Measurements from ENCODE around the gene SALL3.
A peak's percentile ranks its signal among the peaks of the same experiment; 100 is the strongest.

Gene SALL3

DNA sequence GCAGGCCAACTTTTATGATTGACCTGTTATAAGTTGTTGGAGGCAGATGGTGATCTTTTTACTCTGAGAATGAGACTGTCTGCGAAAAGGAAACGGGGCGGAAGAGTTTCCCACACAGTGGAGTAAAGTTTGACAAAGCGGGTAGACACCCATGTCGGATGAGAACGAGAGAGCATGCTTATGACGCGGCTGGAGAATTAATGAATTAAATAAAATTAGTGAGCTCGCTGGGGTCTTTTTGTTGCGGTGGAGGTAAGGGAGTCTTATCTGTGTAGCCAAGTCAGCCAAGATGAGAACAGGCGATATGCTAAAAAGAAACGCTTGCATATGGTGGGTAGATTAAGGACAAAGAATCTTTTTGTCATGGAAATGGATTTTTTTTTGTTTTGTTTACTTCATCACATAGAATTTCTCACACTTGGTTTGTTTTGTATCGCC lies 1.8 kb downstream of the SALL3 start:
- peak in 1 of 2 experiments; percentile 11 for DNase-seq

DNA sequence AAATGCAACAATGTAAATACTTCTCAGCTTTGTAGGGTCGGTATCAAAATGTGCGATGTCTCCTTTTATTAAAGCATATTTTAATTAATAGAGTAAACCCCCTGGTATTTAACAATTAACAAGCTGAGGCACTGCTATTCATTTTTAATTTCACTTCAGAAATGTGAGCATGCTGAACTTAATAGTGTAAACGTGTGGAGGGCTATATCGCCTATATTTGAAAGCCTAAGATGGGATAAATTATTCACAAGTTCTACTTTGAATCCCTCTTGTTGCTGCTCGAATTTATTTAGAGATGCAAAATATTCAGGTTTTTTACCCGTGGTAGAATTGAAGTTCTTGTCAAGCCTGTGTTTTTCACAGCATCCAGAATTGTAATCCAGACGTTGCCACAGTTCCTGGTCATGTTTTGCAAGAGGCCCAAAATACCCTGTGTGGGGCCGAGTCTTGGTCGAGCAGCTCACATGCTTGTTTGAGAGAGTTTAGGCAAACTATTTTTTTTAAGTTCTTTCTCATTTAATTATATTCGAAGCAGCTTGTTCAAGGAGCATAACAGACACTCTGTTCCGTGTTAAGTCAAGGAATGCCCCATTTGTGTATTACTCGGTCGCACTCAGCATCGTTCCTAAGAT lies 2.5 kb downstream of the SALL3 start:
- DNase-seq: peak in 1 of 2 experiments; percentile 15

DNA sequence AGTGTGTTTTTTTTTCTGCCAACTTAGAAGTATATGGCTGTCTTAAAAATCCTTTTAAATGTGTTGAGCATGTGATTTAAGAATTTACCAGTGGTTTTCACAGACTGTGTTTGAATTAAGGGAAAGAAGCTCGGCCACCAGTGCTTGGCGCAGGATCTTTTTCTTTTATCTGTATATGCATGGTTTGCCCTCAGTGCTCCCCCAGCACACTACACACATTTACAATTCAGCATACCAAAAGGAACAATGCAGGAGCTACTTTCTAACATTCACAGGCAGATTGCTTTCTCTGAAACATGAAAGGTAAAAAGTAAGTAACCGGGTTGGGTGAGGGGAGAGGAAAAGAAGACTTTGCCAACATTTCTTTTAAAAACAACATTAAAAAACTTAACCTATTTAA lies 3.9 kb downstream of the SALL3 start:
- no peak for DNase-seq

DNA sequence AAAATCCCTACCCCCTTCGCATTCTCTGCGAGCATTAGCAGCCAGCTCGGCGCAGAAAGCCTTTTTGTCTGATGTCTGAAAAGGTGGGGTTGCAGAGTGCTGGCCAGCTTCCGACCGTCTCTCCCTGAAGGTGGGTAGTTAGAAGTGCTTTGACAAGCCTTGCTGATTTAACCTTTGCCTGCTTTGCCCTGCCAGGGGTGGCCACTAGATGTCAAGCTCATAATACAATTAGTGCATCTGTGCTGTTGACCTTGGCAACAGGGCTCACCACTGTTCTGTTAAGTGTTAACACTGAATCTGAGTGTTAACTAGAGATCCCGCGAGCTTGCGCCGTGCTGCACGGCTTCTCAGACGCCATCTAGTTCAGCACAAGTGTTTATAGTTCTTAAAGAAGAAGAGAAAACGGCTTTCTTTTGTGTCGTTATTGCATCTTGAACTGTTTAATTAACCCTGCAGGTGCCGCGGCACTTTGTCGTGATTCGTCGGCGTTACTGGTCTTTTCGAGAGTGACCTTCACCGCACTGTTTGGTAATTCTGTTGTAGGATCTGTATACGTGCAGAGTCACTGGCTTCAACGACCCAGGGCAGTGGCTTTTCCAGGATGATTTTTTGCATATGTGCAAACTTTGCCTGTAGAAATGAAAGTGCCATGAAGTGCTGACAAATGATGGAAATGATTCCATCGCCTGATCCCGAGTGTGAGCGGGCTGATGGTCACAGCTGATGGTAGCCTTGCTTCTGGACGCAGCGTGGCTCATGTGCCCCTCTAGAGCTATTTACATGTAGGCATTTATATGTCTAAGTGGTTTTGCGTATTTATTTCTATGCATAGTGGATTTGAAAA lies 5.5 kb downstream of the SALL3 start:
- peak; percentile 34 to 35 for DNase-seq

DNA sequence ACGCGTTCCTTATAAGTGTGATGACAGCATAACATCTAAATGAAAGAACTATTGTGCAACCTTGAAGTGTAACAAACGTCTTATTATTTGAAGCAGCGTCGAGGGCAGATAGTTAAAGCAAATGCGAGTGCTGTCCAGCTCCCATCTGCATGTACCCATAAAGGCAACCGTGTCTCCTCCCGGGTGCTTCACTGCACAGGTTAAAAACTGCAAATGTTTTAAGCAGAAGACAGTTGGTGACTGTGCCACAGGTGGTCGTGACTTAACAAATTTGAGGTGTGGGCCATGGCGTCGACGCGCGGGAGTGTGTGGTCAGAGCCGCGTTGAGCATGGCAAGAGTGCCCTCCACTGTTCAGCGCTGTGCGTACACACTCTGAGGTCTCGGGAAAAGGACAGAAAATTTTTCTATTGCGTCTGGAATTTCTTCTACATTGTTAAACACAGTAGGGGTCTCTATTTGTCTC lies 6.4 kb downstream of the SALL3 start:
- peak; percentile 32 to 41 for DNase-seq

DNA sequence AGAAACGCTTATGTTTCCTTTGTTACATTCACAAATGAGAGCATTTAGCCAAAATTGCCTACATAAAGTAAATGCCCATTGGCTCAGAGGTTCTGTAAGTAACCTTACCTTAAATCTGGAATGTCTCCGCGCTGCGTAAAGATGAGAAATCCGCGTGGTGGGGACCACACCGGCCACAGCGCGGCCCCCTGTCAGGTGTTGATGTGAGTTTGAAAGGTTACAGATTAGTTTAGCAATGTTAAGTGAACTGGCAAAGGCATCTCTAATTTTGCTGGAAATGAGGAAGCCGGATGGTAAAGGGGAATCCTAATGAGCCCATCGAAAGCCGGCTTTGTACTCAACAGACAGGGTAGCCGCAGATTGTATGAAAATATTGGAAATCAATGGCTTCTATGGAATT lies 11.8 kb downstream of the SALL3 start:
- no peak for DNase-seq

DNA sequence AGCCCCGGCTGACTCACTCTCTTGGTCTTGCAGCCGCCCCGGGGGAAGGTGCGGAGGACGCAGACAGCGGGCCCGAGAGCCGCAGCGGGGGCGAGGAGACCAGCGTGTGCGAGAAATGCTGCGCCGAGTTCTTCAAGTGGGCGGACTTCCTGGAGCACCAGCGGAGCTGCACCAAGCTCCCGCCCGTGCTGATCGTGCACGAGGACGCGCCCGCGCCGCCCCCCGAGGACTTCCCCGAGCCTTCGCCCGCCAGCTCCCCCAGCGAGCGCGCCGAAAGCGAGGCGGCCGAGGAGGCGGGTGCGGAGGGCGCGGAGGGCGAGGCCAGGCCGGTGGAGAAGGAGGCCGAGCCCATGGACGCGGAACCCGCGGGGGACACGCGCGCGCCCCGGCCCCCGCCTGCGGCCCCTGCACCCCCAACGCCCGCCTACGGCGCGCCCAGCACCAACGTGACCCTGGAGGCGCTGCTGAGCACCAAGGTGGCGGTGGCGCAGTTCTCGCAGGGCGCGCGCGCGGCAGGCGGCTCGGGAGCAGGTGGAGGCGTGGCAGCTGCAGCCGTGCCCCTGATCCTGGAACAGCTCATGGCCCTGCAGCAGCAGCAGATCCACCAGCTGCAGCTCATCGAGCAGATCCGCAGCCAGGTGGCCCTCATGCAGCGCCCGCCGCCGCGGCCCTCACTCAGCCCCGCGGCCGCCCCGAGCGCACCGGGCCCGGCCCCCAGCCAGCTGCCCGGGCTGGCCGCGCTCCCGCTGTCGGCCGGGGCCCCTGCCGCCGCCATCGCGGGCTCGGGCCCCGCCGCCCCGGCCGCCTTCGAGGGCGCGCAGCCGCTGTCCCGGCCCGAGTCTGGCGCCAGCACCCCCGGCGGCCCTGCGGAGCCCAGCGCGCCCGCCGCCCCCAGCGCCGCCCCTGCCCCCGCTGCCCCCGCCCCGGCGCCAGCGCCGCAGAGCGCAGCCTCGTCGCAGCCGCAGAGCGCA lies 12.7 kb downstream of the SALL3 start:
- peak in 1 of 2 experiments; percentile 6 for DNase-seq

DNA sequence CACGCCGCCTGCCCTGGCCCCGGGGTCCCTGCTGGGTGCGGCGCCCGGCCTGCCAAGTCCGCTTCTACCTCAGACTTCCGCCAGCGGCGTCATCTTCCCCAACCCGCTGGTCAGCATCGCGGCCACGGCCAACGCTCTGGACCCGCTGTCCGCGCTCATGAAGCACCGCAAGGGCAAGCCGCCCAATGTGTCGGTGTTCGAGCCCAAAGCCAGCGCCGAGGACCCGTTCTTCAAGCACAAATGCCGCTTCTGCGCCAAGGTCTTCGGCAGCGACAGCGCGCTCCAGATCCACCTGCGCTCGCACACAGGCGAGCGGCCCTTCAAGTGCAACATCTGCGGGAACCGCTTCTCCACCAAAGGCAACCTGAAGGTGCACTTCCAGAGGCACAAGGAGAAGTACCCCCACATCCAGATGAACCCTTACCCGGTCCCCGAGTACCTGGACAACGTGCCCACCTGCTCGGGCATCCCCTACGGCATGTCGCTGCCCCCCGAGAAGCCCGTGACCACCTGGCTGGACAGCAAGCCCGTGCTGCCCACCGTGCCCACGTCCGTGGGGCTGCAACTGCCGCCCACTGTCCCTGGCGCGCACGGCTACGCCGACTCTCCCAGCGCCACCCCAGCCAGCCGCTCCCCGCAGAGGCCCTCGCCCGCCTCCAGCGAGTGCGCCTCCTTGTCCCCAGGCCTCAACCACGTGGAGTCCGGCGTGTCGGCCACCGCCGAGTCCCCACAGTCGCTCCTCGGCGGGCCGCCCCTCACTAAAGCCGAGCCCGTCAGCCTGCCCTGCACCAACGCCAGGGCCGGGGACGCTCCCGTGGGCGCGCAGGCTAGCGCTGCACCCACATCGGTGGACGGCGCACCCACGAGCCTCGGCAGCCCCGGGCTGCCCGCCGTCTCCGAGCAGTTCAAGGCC lies 13.7 kb downstream of the SALL3 start:
- peak in 1 of 2 experiments; percentile 5 for DNase-seq

DNA sequence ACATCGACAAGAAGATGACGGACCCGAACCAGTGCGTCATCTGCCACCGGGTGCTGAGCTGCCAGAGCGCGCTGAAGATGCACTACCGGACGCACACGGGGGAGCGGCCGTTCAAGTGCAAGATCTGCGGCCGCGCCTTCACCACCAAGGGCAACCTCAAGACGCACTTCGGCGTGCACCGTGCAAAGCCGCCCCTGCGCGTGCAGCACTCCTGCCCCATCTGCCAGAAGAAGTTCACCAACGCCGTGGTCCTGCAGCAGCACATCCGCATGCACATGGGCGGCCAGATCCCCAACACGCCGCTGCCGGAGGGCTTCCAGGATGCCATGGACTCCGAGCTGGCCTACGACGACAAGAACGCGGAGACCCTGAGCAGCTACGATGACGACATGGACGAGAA lies 14.4 kb downstream of the SALL3 start:
- DNase-seq: no peak

DNA sequence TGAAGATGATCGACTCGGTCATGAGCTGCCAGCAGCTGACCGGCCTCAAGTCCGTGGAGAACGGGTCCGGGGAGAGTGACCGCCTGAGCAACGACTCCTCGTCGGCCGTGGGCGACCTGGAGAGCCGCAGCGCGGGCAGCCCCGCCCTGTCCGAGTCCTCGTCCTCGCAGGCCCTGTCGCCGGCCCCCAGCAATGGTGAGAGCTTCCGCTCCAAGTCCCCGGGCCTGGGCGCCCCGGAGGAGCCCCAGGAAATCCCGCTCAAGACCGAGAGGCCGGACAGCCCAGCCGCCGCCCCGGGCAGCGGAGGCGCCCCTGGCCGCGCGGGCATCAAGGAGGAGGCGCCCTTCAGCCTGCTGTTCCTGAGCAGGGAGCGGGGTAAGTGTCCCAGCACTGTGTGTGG lies 14.9 kb downstream of the SALL3 start:
- DNase-seq: no peak

DNA sequence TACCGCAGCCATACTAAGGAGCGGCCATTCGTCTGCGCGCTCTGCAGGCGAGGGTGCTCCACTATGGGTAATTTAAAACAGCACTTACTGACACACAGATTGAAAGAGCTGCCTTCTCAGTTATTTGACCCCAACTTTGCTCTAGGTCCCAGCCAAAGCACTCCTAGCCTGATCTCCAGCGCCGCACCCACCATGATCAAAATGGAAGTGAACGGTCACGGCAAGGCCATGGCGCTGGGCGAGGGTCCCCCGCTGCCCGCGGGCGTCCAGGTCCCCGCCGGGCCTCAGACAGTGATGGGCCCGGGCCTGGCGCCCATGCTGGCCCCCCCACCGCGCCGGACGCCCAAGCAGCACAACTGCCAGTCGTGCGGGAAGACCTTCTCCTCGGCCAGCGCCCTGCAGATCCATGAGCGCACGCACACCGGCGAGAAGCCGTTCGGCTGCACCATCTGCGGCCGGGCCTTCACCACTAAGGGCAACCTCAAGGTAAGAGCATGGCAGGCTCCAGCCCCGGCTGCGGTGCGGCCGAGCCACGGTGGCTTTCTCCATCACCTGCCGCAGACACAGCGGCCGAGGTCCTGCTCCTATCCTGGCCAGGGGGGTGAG lies 15.5 kb downstream of the SALL3 start:
- no peak for DNase-seq

DNA sequence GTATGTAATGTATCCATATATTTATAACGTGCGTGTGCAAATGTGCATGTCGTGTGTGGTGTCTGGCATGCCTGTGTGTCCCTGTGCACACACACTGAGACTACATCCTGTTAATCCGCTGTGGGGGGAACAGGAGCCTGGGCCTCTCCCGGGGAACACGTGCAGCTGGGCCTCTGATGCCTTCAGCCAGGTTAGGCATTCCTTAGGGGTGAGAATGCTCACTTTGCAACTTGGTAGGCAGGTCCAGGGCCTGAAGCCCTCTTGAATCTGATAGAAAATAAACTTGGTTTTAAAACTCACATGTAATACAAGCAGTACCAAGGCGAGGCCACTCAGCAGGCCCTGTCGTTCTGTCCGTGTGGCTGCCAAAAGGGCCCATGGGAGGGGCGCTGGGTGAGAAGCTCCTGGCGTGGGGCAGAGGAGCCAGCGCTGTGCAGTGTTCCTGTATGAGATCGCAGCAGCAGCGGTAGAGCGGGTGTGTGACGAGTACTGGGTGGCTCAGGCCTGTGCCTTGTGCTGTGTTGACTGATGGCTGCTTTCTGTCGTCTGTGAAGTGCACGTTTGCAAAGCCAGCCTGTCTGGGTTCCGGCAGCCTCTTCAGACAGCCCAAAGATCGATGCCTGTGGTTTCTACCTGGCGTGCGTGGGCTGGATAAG lies 16.2 kb downstream of the SALL3 start:
- no peak for DNase-seq

DNA sequence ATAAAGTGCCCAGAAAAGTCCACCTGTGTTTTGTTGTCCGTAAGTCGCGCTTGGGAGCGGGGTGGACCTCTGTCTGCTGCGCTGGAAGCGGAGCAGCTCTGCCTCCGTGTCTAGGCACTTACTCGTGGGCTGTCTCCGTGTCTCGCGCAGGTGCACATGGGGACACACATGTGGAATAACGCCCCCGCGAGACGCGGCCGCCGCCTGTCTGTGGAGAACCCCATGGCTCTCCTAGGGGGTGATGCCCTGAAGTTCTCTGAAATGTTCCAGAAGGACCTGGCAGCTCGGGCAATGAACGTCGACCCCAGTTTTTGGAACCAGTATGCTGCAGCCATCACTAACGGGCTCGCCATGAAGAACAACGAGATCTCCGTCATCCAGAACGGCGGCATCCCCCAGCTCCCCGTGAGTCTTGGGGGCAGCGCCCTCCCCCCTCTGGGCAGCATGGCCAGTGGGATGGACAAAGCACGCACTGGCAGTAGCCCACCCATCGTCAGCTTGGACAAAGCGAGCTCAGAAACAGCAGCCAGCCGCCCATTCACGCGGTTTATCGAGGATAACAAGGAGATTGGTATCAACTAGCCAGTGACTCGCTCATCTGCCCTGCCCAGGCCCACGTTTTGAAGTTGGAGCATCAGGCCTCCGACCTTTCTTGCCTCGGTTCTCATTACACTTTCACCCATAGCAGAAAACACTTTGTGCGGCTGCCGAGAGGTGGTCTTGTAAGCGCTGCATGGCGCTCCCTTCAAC lies 17.3 kb downstream of the SALL3 start:
- DNase-seq: no peak

DNA sequence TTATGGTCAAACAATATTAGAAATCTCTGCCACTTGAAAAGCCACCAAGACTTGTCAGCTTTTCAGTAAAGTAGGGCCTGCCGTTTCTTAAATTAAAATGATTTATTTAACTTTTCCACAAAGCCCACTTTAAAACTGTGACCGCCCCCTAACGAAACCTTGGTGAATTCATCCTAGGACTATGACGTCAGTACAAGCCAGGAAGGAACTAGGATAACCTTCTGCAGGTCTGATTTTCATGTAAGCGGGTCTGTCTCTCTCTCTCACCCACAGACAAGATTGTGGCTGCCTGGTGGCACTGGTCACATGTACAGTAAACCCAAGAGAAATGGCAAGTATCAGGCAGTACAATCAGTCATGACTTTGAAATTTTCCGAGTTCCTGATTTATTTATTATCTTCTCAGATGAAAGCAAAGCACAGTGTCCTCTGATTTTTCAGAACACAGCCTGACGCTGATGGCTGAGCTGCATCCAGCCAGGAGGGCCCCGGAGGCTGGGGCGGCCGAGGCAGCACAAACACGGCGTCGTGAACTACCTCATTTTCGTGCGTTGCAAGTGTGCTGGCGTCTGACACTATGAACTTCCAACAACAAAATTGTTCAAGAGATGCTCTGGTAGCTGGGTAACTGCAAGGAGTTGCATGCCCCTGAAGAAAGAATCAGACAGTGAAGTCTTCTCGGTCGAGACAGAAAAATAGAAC lies 18.9 kb downstream of the SALL3 start:
- no peak for DNase-seq

DNA sequence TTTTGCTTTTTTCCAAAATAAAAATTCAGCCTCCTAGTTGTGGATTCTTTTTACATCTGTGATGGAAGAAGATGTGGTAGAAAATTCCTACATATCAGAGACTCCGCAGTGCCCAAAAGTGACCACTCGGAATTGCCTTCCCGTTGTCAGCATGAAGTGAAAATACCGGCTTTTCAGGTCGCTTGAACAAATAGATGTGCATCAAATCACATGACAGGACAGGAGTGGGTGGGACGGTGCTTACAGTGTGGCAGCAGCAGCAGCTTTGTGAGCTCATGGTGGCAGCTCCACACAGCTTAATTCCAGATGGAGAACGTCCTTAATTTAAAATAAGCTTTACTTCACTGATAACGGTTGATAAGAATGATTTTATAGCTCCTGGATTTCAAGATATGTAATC lies 20.3 kb downstream of the SALL3 start:
- DNase-seq: no peak

DNA sequence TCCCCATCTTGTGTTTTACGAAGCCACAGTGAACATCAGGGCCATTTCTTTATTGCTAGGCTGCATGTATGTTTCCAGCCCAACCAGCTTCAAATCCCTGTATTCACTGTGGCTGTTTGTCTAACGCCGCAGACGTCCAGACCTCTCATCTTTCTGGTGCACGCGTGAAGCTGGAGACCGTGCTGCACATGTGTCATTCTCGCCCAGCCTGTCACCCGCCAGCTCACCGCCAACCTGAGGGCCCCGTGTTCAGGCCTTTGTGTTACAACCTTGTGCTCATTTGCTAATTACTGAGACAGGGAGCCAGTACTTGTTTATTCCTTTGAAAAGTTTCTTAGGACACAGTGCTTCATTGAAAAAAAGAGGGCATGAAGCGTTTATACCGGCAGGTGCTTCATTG lies 21.4 kb downstream of the SALL3 start:
- DNase-seq: no peak

DNA sequence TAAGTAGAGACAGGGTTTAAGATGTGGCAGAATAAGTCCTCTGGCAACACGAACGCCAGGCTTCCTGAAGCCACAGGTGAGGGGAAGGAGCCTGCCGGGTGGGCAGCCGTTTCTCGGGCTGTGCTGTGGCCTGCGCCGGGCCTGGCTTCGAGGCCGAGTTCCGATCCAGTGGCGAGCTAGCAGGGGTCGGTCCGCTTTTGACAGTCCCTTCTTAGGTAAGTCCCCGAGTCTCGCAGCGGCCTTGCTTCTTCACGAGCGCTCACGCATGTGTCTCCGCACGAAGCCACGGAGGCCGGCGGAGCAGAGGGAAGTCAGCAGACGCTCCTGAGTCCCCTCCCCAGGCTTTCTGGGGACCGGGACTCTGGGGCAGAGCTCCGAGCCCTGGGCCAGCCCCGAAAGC lies 26.0 kb downstream of the SALL3 start:
- no peak for DNase-seq

DNA sequence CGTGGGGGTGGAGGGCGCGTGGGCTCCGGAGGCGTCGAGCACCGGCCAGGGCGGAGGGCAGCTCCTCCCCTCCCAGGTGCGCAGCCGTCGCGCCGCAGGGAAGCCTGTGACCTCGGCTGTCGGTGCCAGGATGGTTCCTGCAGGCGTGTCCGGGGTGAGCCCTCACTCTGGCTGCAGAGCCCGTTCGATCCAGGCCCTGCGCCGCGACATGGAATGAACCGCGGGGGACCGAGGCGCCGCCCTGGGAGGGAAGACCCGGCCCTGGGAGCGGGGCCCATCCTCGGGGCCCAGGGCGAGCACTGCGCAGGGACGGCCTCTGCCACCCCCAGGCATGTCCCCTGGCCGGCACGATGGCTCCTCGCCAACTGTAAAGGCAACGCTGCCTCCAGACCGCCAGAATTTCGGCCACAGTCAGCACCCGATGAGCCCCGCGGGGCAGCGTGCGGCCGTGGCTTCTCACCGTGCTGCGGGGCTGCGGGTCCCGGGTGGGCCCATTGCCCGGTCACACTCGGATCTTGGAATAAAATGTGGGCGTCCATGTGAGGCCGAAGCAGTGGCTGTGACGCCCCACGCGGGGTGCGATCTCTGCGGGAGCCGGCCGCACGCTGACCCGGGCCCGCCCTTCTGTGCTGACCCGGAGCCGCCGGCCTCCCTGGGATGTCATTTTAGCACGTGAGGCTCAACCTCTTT lies 26.6 kb downstream of the SALL3 start:
- no peak for DNase-seq

DNA sequence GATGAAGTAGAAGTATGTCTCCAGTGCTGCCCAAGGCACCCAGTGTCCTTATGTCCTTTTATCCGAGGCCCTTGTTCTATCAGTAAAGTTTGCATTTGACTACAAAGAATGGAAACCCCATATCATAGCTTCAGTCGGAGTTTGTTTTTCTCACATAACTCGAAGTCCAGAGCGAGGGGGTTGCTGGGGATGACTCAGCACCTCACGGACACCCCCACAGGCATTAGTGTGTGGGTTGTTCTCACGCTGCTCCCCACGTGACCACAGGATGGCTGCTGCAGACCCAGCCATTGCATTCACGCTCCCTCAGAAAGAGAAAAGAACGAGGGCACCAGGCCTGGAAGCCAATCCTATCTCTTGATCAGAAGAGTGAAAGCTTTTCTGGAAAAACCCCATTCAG lies 27.8 kb downstream of the SALL3 start:
- DNase-seq: no peak

All from activated T-cell treated with anti-CD3 and anti-CD28 coated beads, Interleukin-2, amount 50 U/mL, for 48 hours (primary cell).